HepG2 (cell line): ENCODE measurements around the gene SLC4A5. TPM values are rescaled to one million over a fixed set of nuclear protein-coding genes. Genes with fewer than 3 reads are reported as not detected.

Source experiments
- ATAC-seq: fragments of 200-7000 bp; cut with Tn5 transposase; 3 replicates; pipeline ENCODE4 v1.9.1; 2020; ENCODE audit warnings: mild to moderate bottlenecking, moderate library complexity
- BruUV-seq: library from RNA; stranded (reverse); fragments of 400-500 nt; replicated peaks from 2 replicates; lab custom pipeline; 2021; lab: Mats Ljungman, UMichigan
- CTCF ChIA-PET: fragments of 300-600 bp; formaldehyde crosslinking; extraction: SDS; loops from one replicate; lab custom pipeline; 2021; ENCODE audit warnings: low total read pairs, inconsistent platforms, low intra/inter-chr PET ratio; lab: Yijun Ruan, JAX
- POLR2A ChIA-PET: fragments of 350-600 bp; sonication (Branson Sonifier 250); formaldehyde crosslinking; loops from one replicate; lab custom pipeline; 2020; ENCODE audit warnings: antibody characterized with exemption, inconsistent platforms; lab: Yijun Ruan, JAX
- DNase-seq: peaks from one replicate; pipeline ENCODE4 v3.0.0-alpha.2; 2015; ENCODE audit warnings: low spot score
- FAIRE-seq: peaks from 3 replicates; lab custom pipeline; 2011; peaks lifted over from hg19 to GRCh38; lab: Jason Lieb, UNC
- H2AFZ ChIP-seq: one replicate; pipeline ENCODE4 v1.6.1; 2011; ENCODE audit warnings: low read length, inconsistent platforms
- H3K27ac ChIP-seq: fragments of 300-600 bp; 3 replicates; pipeline ENCODE4 v1.8.0; 2011; ENCODE audit warnings: mixed run types, mild to moderate bottlenecking, mixed read lengths, low read length, inconsistent platforms; ENCODE audit not compliant: insufficient read depth; ENCODE audit errors: extremely low read length
- H3K27me3 ChIP-seq, 2 experiments: fragments of 200-600 bp in 1 of 2; 2 replicates in 1 of 2; 3 replicates in 1 of 2; pipeline versions ENCODE4 v1.6.0 to v1.8.0; 2011; ENCODE audit warnings: low read length in 2 of 2, mild to moderate bottlenecking in 2 of 2, moderate library complexity in 2 of 2, inconsistent platforms in 1 of 2; ENCODE audit not compliant: insufficient read depth in 2 of 2, control insufficient read depth in 1 of 2
- H3K36me3 ChIP-seq, 2 experiments: fragments of 200-600 bp in 1 of 2; replicated peaks in 1 of 2; 2 replicates in 1 of 2; 3 replicates in 1 of 2; pipeline versions ENCODE4 v1.5.1 to v1.8.0; 2011; ENCODE audit warnings: low read length in 2 of 2, inconsistent platforms in 1 of 2; ENCODE audit not compliant: insufficient read depth in 2 of 2, control insufficient read depth in 1 of 2
- H3K4me1 ChIP-seq: 2 replicates; pipeline ENCODE4 v1.5.1; 2012; ENCODE audit warnings: low read length, inconsistent platforms; ENCODE audit not compliant: insufficient read depth
- H3K4me2 ChIP-seq: 2 replicates; pipeline ENCODE4 v1.6.0; 2011; ENCODE audit warnings: low read depth, low read length, inconsistent platforms
- H3K4me3 ChIP-seq, 3 experiments: fragments of 200-600 bp in 1 of 3; sonication (generic), shearing (Covaris generic) in 1 of 3; replicated peaks in 1 of 3; 2 replicates each; pipeline ENCODE4 v1.5.1; 2011 to 2016; ENCODE audit warnings: low read length in 3 of 3, inconsistent platforms in 2 of 3, low read depth in 2 of 3, mild to moderate bottlenecking in 2 of 3, control low read depth in 1 of 3, mixed read lengths in 1 of 3; ENCODE audit not compliant: insufficient read depth in 1 of 3
- H3K79me2 ChIP-seq: one replicate; pipeline ENCODE4 v1.6.1; 2011; ENCODE audit warnings: low read length, inconsistent platforms; ENCODE audit not compliant: insufficient read depth
- H3K9ac ChIP-seq: 2 replicates; pipeline ENCODE4 v1.6.0; 2011; ENCODE audit warnings: mild to moderate bottlenecking, low read depth, low read length, inconsistent platforms; ENCODE audit not compliant: insufficient read depth
- H3K9me3 ChIP-seq: 2 replicates; pipeline ENCODE4 v1.5.1; 2012; ENCODE audit warnings: mild to moderate bottlenecking, low read length
- H4K20me1 ChIP-seq: 2 replicates; pipeline ENCODE4 v1.6.0; 2011; ENCODE audit warnings: inconsistent platforms, mild to moderate bottlenecking, low read length, moderate library complexity; ENCODE audit not compliant: insufficient read depth
- CENPT ChIP-seq: sonication (generic); formaldehyde crosslinking; IDR thresholded peaks from 2 replicates; pipeline ENCODE4 v1.8.0; 2022; ENCODE audit warnings: low read depth, mild to moderate bottlenecking, moderate library complexity, missing genetic modification reagents
- EEA1 ChIP-seq: sonication (generic); formaldehyde crosslinking; IDR thresholded peaks from 2 replicates; pipeline ENCODE4 v1.5.1; 2020; ENCODE audit warnings: mild to moderate bottlenecking, missing genetic modification reagents, borderline replicate concordance
- FOXO1 ChIP-seq: sonication (generic); formaldehyde crosslinking; IDR thresholded peaks from 2 replicates; pipeline ENCODE4 v1.4.0; 2020; ENCODE audit warnings: missing genetic modification reagents
- MAFF ChIP-seq: IDR thresholded peaks from 2 replicates; pipeline ENCODE4 v1.6.1; 2011; ENCODE audit warnings: low read depth, low read length, improper control_type of control experiment
- MED8 ChIP-seq: sonication (generic); formaldehyde crosslinking; IDR thresholded peaks from 2 replicates; pipeline ENCODE4 v1.8.1; 2023; ENCODE audit warnings: mild to moderate bottlenecking, missing genetic modification reagents; ENCODE audit not compliant: insufficient replicate concordance
- RAD51 ChIP-seq: fragments of 450-650 bp; IDR thresholded peaks from 2 replicates; pipeline ENCODE4 v1.6.1; 2016; ENCODE audit warnings: borderline replicate concordance
- ZNF282 ChIP-seq: fragments of 450-650 bp; IDR thresholded peaks from 2 replicates; pipeline ENCODE4 v1.6.1; 2018; ENCODE audit not compliant: partially characterized antibody
- ZNF644 ChIP-seq: IDR thresholded peaks from 2 replicates; pipeline ENCODE4 v1.6.1; 2016; ENCODE audit warnings: low read depth
- ZNF746 ChIP-seq: sonication (generic); formaldehyde crosslinking; IDR thresholded peaks from 2 replicates; pipeline ENCODE4 v1.8.0; 2022; ENCODE audit warnings: mild to moderate bottlenecking, missing genetic modification reagents
- ZNF83 ChIP-seq: sonication (generic); formaldehyde crosslinking; IDR thresholded peaks from 2 replicates; pipeline ENCODE4 v1.4.0; 2020; ENCODE audit warnings: missing genetic modification reagents, mild to moderate bottlenecking, borderline replicate concordance
- WGBS: methylation state at CpG from one replicate; pipeline ENCODE4 v1.1.6; 2017; ENCODE audit warnings: low lambda C conversion rate; 5-methylcytosine and 5-hydroxymethylcytosine counted together
- in situ Hi-C: cut with HindIII; loops from 2 replicates; pipeline ENCODE4 v1.10.0; 2017; ENCODE audit warnings: low pct_unique_long_range_greater_than_20kb; ENCODE audit not compliant: extremely low pct_ligation_motif_present
- intact Hi-C: fragments of 100-400 bp; cut with micrococcal nuclease; formaldehyde crosslinking; loops from one replicate; pipeline ENCODE4 v1.10.0; 2022; ENCODE audit not compliant: unreplicated experiment
- polyA plus RNA-seq, 8 experiments: library from polyadenylated mRNA; depleted of rRNA in 3 of 8; stranded (reverse) in 7 of 8; unstranded in 1 of 8; fragments of >200 nt; fragmentation: Illumina TruSeq in 4 of 8; extraction: Trizol in 4 of 8; gene quantifications; 2 replicates each; pipeline versions ENCODE4 v1.2.1 to v1.2.3, GENCODE V29; 2011 to 2016; ENCODE audit warnings: low read depth in 4 of 8, missing spikeins in 1 of 8, mixed read lengths in 1 of 8; ENCODE audit not compliant: insufficient read depth in 1 of 8
- total RNA-seq, 5 experiments: library from RNA; depleted of rRNA; stranded (reverse); fragments of >200 nt; fragmentation: Illumina TruSeq; extraction: Trizol; gene quantifications; 2 replicates each; pipeline ENCODE4 v1.2.3, GENCODE V29; 2016; ENCODE audit warnings: low read depth in 1 of 5
- TF ChIP-seq, protein P1 (sequence below): sonication (generic); formaldehyde crosslinking; IDR thresholded peaks from 2 replicates; pipeline ENCODE4 v1.5.0; 2020; ENCODE audit warnings: mild to moderate bottlenecking, missing genetic modification reagents
- TF ChIP-seq, protein P2 (sequence below): sonication (generic); formaldehyde crosslinking; IDR thresholded peaks from 2 replicates; pipeline ENCODE4 v1.9.0; 2021; ENCODE audit warnings: missing genetic modification reagents, mild to moderate bottlenecking, borderline replicate concordance
- TF ChIP-seq, protein P3 (sequence below): sonication (generic); formaldehyde crosslinking; IDR thresholded peaks from 2 replicates; pipeline ENCODE4 v1.4.0; 2020; ENCODE audit warnings: missing genetic modification reagents
- TF ChIP-seq, protein P4 (sequence below): sonication (generic); formaldehyde crosslinking; IDR thresholded peaks from 2 replicates; pipeline ENCODE4 v1.8.1; 2023; ENCODE audit warnings: missing genetic modification reagents, inconsistent platforms, borderline replicate concordance

The SLC4A5 gene
- total and polyA plus RNA-seq, 2 of the 13 experiments (the other 11 are each of a cell fraction or from before 2014, with no cell fraction given), result 0.50 TPM; not detected in 1

DNA sequence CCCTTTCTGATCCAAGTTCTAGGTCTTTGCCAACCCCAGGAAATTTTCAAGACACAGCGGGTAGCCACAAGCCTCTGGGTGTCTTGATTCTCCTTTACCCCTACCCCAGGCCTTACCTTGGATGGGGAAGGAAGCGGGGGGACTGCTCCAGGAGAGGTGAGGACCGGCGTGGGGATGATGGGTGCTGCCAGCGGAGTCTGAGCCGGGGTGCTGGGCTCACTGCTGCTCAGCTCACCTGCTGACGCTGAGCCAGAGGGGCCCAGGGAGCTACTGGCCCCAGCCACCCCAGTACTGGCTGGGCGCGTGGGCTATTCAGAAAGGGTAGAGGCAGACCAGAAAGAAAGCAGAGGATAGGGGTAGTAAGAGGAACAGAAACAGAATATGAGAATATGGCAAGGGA is 28.2 kb upstream of the SLC4A5 start:
- FAIRE-seq (no peak), DNase-seq (no peak)
- Histone ChIP-seq H4K20me1 (no peaks in the 10 kb centered on the region; the same call in 1 of the 2 replicates), H3K9ac (no peak overlapping the region), H3K27me3 (no peaks in the 10 kb centered on the region), H3K36me3 (peaks cover 55 to 70% of the 10 kb centered on the region in 2 experiments), H3K79me2 (no peaks in the 10 kb centered on the region), H3K4me2 (no peak overlapping the region), H3K9me3 (no peaks in the 10 kb centered on the region), H3K4me3 (no peak overlapping the region), H2AFZ (no peak overlapping the region), H3K4me1 (no peaks in the 10 kb centered on the region)
- BruUV-seq, result no TSS peak
- POLR2A ChIA-PET, result no interaction called here
- CTCF ChIA-PET, result no interaction called here
- 95% methylated on average over 9 of the region's 9 CpGs for WGBS
- in situ Hi-C loops, result no loop called here
- intact Hi-C loops, result no loop called here
- TF ChIP-seq ZNF644, result no peak
- TF ChIP-seq, all 625 proteins: peak for 0
- no peak overlapping the region for H3K27ac ChIP-seq
- no peak for ATAC-seq

DNA sequence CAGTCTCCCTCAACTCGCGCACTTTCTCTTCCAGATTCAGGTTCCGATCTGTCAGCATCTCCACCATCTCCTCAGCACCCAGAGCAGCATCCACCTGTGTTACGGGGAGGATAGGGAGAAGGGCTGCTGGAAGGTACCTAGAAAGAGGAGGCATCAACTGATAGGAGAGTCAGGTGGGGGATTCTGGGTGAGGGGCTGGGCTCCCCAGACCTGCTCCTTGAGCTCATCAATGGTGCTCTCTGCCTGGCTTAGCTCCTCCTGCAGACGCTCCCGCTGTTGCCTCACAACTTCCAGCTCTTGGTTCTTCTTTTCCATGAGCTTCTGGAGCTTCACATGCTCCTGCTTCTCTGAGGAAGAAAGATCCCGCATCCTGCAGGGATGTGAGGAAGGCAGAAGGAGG is 26.8 kb upstream of the SLC4A5 start:
- Histone ChIP-seq H3K4me3 (no peak overlapping the region), H3K27me3 (no peaks in the 10 kb centered on the region), H3K9ac (no peak overlapping the region), H3K79me2 (no peaks in the 10 kb centered on the region), H3K27ac (no peak overlapping the region), H3K9me3 (no peaks in the 10 kb centered on the region), H3K36me3 (peaks cover 65 to 76% of the 10 kb centered on the region in 2 experiments), H4K20me1 (no peaks in the 10 kb centered on the region; the same call in 1 of the 2 replicates), H3K4me1 (no peaks in the 10 kb centered on the region), H3K4me2 (no peak overlapping the region), H2AFZ (no peak overlapping the region)
- DNase-seq (no peak), ATAC-seq (no peak), FAIRE-seq (no peak)
- CTCF ChIA-PET, result no interaction called here
- intact Hi-C loops, result no loop called here
- POLR2A ChIA-PET, result interaction anchor here (0.5 kb wide), 1 partner anchor 196 kb away, joined by 3 read pairs; no protein-coding TSS in a partner anchor
- BruUV-seq, result no TSS peak
- in situ Hi-C loops, result no loop called here
- over 99% methylated on average over 7 of the region's 7 CpGs for WGBS
- TF ChIP-seq ZNF746 (CRISPR knock-in tag) (no peak), CENPT (CRISPR knock-in tag) (no peak), MED8 (CRISPR knock-in tag) (no peak), MAFF (no peak), ZNF83 (CRISPR knock-in tag) (no peak), EEA1 (CRISPR knock-in tag) (no peak), ZNF282 (no peak), RAD51 (no peak), FOXO1 (no peak)
- TF ChIP-seq, protein P1, sequence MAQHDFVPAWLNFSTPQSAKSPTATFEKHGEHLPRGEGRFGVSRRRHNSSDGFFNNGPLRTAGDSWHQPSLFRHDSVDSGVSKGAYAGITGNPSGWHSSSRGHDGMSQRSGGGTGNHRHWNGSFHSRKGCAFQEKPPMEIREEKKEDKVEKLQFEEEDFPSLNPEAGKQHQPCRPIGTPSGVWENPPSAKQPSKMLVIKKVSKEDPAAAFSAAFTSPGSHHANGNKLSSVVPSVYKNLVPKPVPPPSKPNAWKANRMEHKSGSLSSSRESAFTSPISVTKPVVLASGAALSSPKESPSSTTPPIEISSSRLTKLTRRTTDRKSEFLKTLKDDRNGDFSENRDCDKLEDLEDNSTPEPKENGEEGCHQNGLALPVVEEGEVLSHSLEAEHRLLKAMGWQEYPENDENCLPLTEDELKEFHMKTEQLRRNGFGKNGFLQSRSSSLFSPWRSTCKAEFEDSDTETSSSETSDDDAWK (CRISPR knock-in tag), result no peak
- TF ChIP-seq, protein P2, sequence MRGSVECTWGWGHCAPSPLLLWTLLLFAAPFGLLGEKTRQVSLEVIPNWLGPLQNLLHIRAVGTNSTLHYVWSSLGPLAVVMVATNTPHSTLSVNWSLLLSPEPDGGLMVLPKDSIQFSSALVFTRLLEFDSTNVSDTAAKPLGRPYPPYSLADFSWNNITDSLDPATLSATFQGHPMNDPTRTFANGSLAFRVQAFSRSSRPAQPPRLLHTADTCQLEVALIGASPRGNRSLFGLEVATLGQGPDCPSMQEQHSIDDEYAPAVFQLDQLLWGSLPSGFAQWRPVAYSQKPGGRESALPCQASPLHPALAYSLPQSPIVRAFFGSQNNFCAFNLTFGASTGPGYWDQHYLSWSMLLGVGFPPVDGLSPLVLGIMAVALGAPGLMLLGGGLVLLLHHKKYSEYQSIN (CRISPR knock-in tag), result no peak
- TF ChIP-seq, protein P3, sequence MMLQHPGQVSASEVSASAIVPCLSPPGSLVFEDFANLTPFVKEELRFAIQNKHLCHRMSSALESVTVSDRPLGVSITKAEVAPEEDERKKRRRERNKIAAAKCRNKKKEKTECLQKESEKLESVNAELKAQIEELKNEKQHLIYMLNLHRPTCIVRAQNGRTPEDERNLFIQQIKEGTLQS (CRISPR knock-in tag), result no peak
- TF ChIP-seq, protein P4, sequence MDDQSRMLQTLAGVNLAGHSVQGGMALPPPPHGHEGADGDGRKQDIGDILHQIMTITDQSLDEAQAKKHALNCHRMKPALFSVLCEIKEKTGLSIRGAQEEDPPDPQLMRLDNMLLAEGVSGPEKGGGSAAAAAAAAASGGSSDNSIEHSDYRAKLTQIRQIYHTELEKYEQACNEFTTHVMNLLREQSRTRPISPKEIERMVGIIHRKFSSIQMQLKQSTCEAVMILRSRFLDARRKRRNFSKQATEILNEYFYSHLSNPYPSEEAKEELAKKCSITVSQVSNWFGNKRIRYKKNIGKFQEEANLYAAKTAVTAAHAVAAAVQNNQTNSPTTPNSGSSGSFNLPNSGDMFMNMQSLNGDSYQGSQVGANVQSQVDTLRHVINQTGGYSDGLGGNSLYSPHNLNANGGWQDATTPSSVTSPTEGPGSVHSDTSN (CRISPR knock-in tag), result no peak
